Measurements from ENCODE around the gene P3H4. TPM values are rescaled to one million over a fixed set of nuclear protein-coding genes. Genes with fewer than 3 reads are reported as not detected.
A peak's percentile ranks its signal among the peaks of the same experiment; 100 is the strongest.

The P3H4 gene
- total RNA-seq, 1 experiment from 2014 or later, result 24.0 TPM

GRCh38 chr17:41784207-41784744 lies 27.5 kb downstream of the P3H4 start:
- Mint-ChIP-seq H3K9me3 (no peaks in the 10 kb centered on the region; a peak in 1 of 5 replicates), H3K36me3 (ENCODE audit: insufficient read depth in 1 of 3, low read depth in 3 of 3) (peaks cover 8 to 16% (median 15%) of the 10 kb centered on the region in 3 experiments), H3K4me1 (peaks cover 32 to 46% of the 10 kb centered on the region in 2 experiments), H3K27me3 (ENCODE audit: low read depth) (no peaks in the 10 kb centered on the region), H3K4me3 (peak overlapping the region; percentile 77 to 92), H3K27ac (peak overlapping the region; percentile 98 to 99 (median 98))
- Histone ChIP-seq H3K79me2 (ENCODE audit: insufficient read depth, low read length) (no peaks in the 10 kb centered on the region; the same call in 1 of the 2 replicates), H4K5ac (ENCODE audit: insufficient read length, low read depth, low read length) (no peak overlapping the region), H4K91ac (ENCODE audit: insufficient read length, low read depth, low read length) (no peak overlapping the region), H3K4me1 (ENCODE audit: insufficient read depth, low read length) (peaks cover 2% of the 10 kb centered on the region; the same call in 1 of the 2 replicates), H3T11ph (ENCODE audit: low read length) (no peak overlapping the region), H4K20me1 (ENCODE audit: control insufficient read depth, insufficient read depth, insufficient read length) (no peaks in the 10 kb centered on the region), H3K27ac (ENCODE audit: insufficient read length, low read depth, low read length) (no peak overlapping the region), H3K23ac (ENCODE audit: insufficient read length, low read depth, low read length) (no peak overlapping the region), H3K23me2 (ENCODE audit: insufficient read length, low read depth, low read length, poor library complexity, severe bottlenecking) (peaks cover 8% of the 10 kb centered on the region), H2BK15ac (ENCODE audit: low read depth, low read length) (no peak overlapping the region), H3K14ac (ENCODE audit: insufficient read depth, low read length) (0 out of 2 replicates have a peak overlapping the region, but pooled peaks have one; percentile 26), H3K56ac (ENCODE audit: insufficient read length, low read depth, low read length) (no peak overlapping the region), H3K9me3 (ENCODE audit: control insufficient read depth, low read depth, low read length) (no peaks in the 10 kb centered on the region), H2AFZ (ENCODE audit: low read length) (no peak overlapping the region), H2BK120ac (ENCODE audit: low read depth, low read length, poor library complexity, severe bottlenecking) (no peak overlapping the region), H3K4me2 (ENCODE audit: insufficient read depth, insufficient read length, low read length) (peak overlapping the region; percentile 57), H3K27me3 (ENCODE audit: insufficient read depth, low read length) (no peaks in the 10 kb centered on the region), H3K79me1 (ENCODE audit: insufficient read depth, low read depth, low read length, poor library complexity, severe bottlenecking) (no peaks in the 10 kb centered on the region), H2BK12ac (ENCODE audit: insufficient read length, low read depth, low read length) (no peak overlapping the region), H2BK5ac (ENCODE audit: insufficient read length, low read length) (no peak overlapping the region), H2BK20ac (ENCODE audit: low read depth, low read length, poor library complexity, severe bottlenecking) (no peak overlapping the region), H2AK5ac (ENCODE audit: insufficient read length, low read length) (no peak overlapping the region), H3K4ac (ENCODE audit: low read depth, low read length) (no peak overlapping the region), H3K18ac (ENCODE audit: insufficient read length, low read depth, low read length) (peak overlapping the region; percentile 45), H4K8ac (replicated peaks; ENCODE audit: insufficient read length, low read depth, low read length) (no peak overlapping the region), H3K9ac (ENCODE audit: extremely low read depth, insufficient read length, low read length) (peak overlapping the region; percentile 17)
- TF ChIP-seq CTCF (conservative IDR thresholded peaks at IDR 0.05), result no peak
- DNase-seq, result peak; percentile 86
- WGBS (ENCODE audit: extremely low coverage, insufficient read length, low lambda C conversion rate), result no CpG with 5 or more reads among the region's 6 CpGs

All from H9 (cell line).